GM19035 (cell line): ENCODE measurements around the gene PLA2G4E.

Experiments
- ATAC-seq: cut with Tn5 transposase; IDR thresholded peaks from one replicate; pipeline ENCODE4 v1.9.1; 2021; ENCODE audit not compliant: unreplicated experiment

The PLA2G4E gene

DNA sequence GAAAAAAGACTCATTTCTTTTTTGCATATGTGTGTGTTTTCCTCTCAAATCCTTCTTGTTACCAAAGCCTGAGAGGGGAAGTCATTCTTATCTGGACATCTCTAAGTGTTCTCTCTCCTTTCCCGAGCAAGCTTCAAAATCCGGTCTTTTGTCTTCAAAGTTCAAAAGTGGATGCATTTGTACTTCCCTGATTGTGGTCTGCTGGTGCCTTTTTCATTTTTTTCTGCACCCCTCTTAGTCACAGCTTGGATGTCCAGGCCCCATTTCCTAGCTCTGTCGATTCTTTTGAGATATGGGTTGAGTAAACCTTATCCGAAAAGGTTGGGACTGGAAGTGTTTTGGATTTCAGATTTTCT, 83.3 kb downstream of the PLA2G4E start:
- no peak for ATAC-seq

GRCh38 chr15:41936649-41937567, 83.9 kb downstream of the PLA2G4E start:
- no peak for ATAC-seq

- ATAC-seq = no peak
These were observed 84.7 kb downstream of the PLA2G4E start for GRCh38 chr15:41936155-41936554.

DNA sequence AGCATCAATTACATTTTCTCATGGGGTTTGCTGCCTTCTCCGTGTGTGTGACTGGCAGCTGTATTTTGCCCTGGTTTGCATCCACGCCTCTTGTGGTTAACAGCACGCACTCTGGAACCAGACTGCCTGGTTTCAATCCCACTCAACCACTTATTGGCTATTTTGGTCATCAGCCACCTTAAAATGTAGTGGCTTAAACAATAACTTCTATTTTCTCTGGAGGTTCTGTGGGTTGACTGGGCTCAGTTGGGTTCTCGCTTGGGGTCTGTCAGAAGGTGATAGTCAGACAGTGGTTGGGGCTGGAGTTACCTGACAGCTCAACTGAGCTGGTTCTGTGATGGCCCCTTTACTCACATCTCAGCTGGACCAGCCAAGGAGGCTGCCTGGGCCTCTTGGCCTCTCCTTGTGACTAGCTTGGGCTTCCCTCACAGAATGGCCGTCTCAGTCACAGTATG, 85.2 kb downstream of the PLA2G4E start:
- ATAC-seq = no peak

DNA sequence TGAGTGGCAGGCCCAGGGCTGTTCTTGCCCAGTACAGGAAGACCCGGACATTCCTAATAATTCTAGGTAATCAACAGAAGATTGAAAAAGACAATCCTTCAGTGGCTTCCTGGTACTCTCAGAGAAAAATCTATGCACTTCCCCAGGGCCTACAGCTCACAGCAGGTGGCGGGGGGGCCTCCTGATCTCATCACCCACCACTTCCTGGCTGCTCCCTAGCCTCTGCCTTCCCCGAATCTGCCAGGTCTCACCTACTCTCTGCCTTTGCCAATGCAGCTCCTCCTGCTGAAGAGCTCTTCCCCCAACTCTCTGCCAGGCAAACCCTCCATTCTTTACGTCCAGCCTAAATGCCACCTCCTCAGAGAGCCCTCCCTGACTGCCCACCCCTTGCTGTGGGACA, 86.0 kb downstream of the PLA2G4E start:
- no peak for ATAC-seq

GRCh38 chr15:41933771-41934170, 87.1 kb downstream of the PLA2G4E start:
- no peak for ATAC-seq

GRCh38 chr15:41933326-41933725, 87.5 kb downstream of the PLA2G4E start:
- no peak for ATAC-seq

DNA sequence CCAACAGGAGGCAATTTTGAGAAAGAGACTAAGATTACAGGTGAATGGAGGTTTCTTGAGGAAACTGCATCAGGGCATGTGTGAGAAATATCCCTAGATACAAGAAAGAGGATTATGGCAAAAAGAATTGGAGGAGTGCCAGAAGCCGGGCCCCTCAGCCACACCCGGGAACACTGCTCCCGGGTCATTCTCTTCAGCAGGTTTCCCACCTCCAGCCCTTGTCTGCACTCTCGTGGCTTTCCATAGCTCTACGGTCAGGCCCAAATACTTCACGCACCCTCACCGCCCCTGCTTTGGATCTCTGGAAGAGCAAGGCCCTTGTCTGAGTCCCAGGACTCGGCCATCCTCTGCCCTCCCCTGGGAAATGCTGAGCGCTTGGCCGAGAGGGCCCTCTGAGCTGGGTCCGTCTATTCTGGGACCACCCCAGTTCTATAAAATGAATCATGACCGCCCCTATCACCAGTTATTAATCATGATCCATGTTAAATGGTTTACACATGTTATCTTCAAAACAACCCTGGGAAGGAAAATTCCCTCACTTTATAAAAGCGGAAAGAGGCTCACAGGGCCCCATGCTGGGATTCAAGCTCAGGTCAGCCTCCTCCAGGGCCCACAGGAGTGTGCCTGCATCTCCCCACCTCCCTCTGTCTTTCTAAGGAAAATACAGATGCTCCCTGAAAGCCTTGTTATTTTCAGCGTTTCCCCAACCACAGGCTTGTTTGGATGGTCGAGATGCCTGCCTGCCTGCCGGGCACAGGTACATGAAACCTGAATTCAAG, 88.1 kb downstream of the PLA2G4E start:
- ATAC-seq = no peak

- ATAC-seq = no peak
These were observed 88.7 kb downstream of the PLA2G4E start for GRCh38 chr15:41932101-41932500.
